Right lobe of liver (tissue), 4 donors: ENCODE measurements around the gene TPM3.

Experiments used
- CTCF ChIP-seq, 4 donors: fragments of 200-600 bp in 3 of 4; fragments of 450-650 bp in 1 of 4; IDR thresholded peaks; one replicate each; pipeline versions ENCODE4 v1.5.1 to v1.8.0; 2016 to 2022; ENCODE audit warnings: antibody characterized with exemption in 4 of 4, mild to moderate bottlenecking in 2 of 4
- POLR2A ChIP-seq: fragments of 450-650 bp; IDR thresholded peaks from one replicate; pipeline ENCODE4 v1.6.1; 2017; ENCODE audit warnings: antibody characterized with exemption, mild to moderate bottlenecking
- donor health status: DM: no; HTN: no; CAD: no.
- donor health status: DM: no; HTN: no; CAD: no.
- donor health status: DM: no; HTN: yes; CAD: no.

- TF ChIP-seq CTCF (IDR thresholded peaks at IDR 0.05) (no peak), POLR2A (no peak)
These were observed 20.2 kb upstream of the TPM3 start for GRCh38 chr1:154212083-154212482.
